IMR-90 (cell line): ENCODE data around the gene RALGAPB. TPM values are rescaled to one million over a fixed set of nuclear protein-coding genes. Genes with fewer than 3 reads are reported as not detected.

Experiments
- ATAC-seq: fragments of 200-7000 bp; cut with Tn5 transposase; 2 replicates; pipeline ENCODE4 v1.9.1; 2020; ENCODE audit warnings: low read depth, mild to moderate bottlenecking, moderate library complexity
- BruUV-seq: library from RNA; stranded (reverse); fragments of 400-500 nt; replicated peaks from 2 replicates; lab custom pipeline; 2021; lab: Mats Ljungman, UMichigan
- CTCF ChIA-PET: fragments of 300-600 bp; formaldehyde crosslinking; extraction: SDS; loops from one replicate; lab custom pipeline; 2021; ENCODE audit warnings: antibody characterized with exemption; lab: Yijun Ruan, JAX
- POLR2A ChIA-PET: fragments of 300-600 bp; sonication (Branson Sonifier 250); formaldehyde crosslinking; loops from one replicate; lab custom pipeline; 2022; ENCODE audit warnings: antibody characterized with exemption; ENCODE audit not compliant: unreplicated experiment; lab: Charles Lee
- DNase-seq: peaks from one replicate; pipeline ENCODE4 v3.0.0; 2013
- H2AFZ ChIP-seq: replicated peaks from 2 replicates; pipeline ENCODE3; 2013; ENCODE audit warnings: low read length, mild to moderate bottlenecking; ENCODE audit not compliant: poor library complexity
- H2AK5ac ChIP-seq: 2 replicates; pipeline ENCODE4 v1.6.1; 2013; ENCODE audit warnings: low read depth, low read length, inconsistent platforms
- H2AK9ac ChIP-seq: replicated peaks from 2 replicates; pipeline ENCODE3; 2013; ENCODE audit warnings: mild to moderate bottlenecking, low read depth, low read length, moderate library complexity; ENCODE audit not compliant: poor library complexity
- H2BK120ac ChIP-seq: 2 replicates; pipeline ENCODE4 v1.6.1; 2013; ENCODE audit warnings: low read depth, low read length, inconsistent platforms
- H2BK15ac ChIP-seq: 3 replicates; pipeline ENCODE4 v1.6.1; 2013; ENCODE audit warnings: low read depth, low read length, inconsistent platforms
- H2BK20ac ChIP-seq: 2 replicates; pipeline ENCODE4 v1.6.1; 2013; ENCODE audit warnings: low read depth, mild to moderate bottlenecking, inconsistent platforms, low read length, moderate library complexity
- H2BK5ac ChIP-seq: 2 replicates; pipeline ENCODE4 v1.6.1; 2013; ENCODE audit warnings: mild to moderate bottlenecking, low read depth, low read length, inconsistent platforms; ENCODE audit not compliant: poor library complexity, severe bottlenecking
- H3K14ac ChIP-seq: replicated peaks from 2 replicates; pipeline ENCODE4 v1.6.1; 2013; ENCODE audit warnings: low read depth, low read length, inconsistent platforms
- H3K18ac ChIP-seq: 2 replicates; pipeline ENCODE4 v1.6.1; 2013; ENCODE audit warnings: low read depth, low read length, control low read depth
- H3K23ac ChIP-seq: 2 replicates; pipeline ENCODE4 v1.6.1; 2013; ENCODE audit warnings: low read depth, low read length, inconsistent platforms
- H3K27ac ChIP-seq: 2 replicates; pipeline ENCODE4 v1.5.1; 2013; ENCODE audit warnings: mild to moderate bottlenecking, control low read depth, low read length; ENCODE audit not compliant: insufficient read depth
- H3K27me3 ChIP-seq: 2 replicates; pipeline ENCODE4 v1.6.1; 2013; ENCODE audit warnings: low read length; ENCODE audit not compliant: control insufficient read depth, insufficient read depth
- H3K36me3 ChIP-seq: 2 replicates; pipeline ENCODE4 v1.6.1; 2013; ENCODE audit warnings: low read length, mixed read lengths; ENCODE audit not compliant: control insufficient read depth, insufficient read depth
- H3K4ac ChIP-seq: 2 replicates; pipeline ENCODE4 v1.6.1; 2013; ENCODE audit warnings: low read depth, low read length, inconsistent platforms
- H3K4me1 ChIP-seq: 2 replicates; pipeline ENCODE4 v1.6.1; 2013; ENCODE audit warnings: low read length, mixed read lengths; ENCODE audit not compliant: control insufficient read depth, insufficient read depth
- H3K4me2 ChIP-seq: 2 replicates; pipeline ENCODE4 v1.6.1; 2013; ENCODE audit warnings: low read depth, mild to moderate bottlenecking, control low read depth, low read length, moderate library complexity
- H3K4me3 ChIP-seq: 2 replicates; pipeline ENCODE4 v1.5.1; 2013; ENCODE audit warnings: low read depth, mild to moderate bottlenecking, control low read depth, low read length, moderate library complexity; ENCODE audit not compliant: insufficient read depth
- H3K56ac ChIP-seq: 2 replicates; pipeline ENCODE4 v1.6.1; 2013; ENCODE audit warnings: low read length, inconsistent platforms; ENCODE audit not compliant: insufficient read depth; ENCODE audit errors: extremely low read depth
- H3K79me1 ChIP-seq, 2 experiments: 2 replicates each; pipeline ENCODE4 v1.6.1; 2013; ENCODE audit warnings: low read length in 2 of 2, inconsistent platforms in 1 of 2, low read depth in 1 of 2
- H3K9ac ChIP-seq: 2 replicates; pipeline ENCODE4 v1.6.1; 2013; ENCODE audit warnings: low read depth, low read length, control low read depth
- H3K9me1 ChIP-seq: 2 replicates; pipeline ENCODE4 v1.6.1; 2013; ENCODE audit warnings: low read length, inconsistent platforms; ENCODE audit not compliant: insufficient read depth
- H3K9me3 ChIP-seq: 2 replicates; pipeline ENCODE4 v1.6.1; 2013; ENCODE audit warnings: low read length; ENCODE audit not compliant: control insufficient read depth, insufficient read depth
- H4K20me1 ChIP-seq: 2 replicates; pipeline ENCODE4 v1.6.1; 2013; ENCODE audit warnings: low read length, inconsistent platforms; ENCODE audit not compliant: insufficient read depth
- H4K5ac ChIP-seq: 2 replicates; pipeline ENCODE4 v1.6.1; 2013; ENCODE audit warnings: mild to moderate bottlenecking, low read depth, low read length, control low read depth
- H4K8ac ChIP-seq, 2 experiments: 2 replicates each; pipeline ENCODE4 v1.6.1; 2013; ENCODE audit warnings: low read depth in 2 of 2, low read length in 2 of 2, control low read depth in 1 of 2, inconsistent platforms in 1 of 2
- H4K91ac ChIP-seq: 2 replicates; pipeline ENCODE4 v1.6.1; 2013; ENCODE audit warnings: low read depth, low read length, inconsistent platforms; ENCODE audit not compliant: insufficient read depth
- BHLHE40 ChIP-seq: fragments of 150-350 bp; IDR thresholded peaks from 2 replicates; pipeline ENCODE4 v1.6.1; 2016; ENCODE audit warnings: mild to moderate bottlenecking, low read depth, low read length
- CEBPB ChIP-seq: IDR thresholded peaks from 2 replicates; pipeline ENCODE4 v1.6.1; 2012; ENCODE audit warnings: low read depth, low read length, improper control_type of control experiment
- CHD1 ChIP-seq: IDR thresholded peaks from 2 replicates; pipeline ENCODE4 v1.6.1; 2012; ENCODE audit warnings: low read depth, low read length, improper control_type of control experiment
- ELK1 ChIP-seq: fragments of 150-350 bp; IDR thresholded peaks from 2 replicates; pipeline ENCODE4 v1.6.1; 2016; ENCODE audit warnings: low read depth, mild to moderate bottlenecking, low read length, moderate library complexity, borderline replicate concordance
- MAFK ChIP-seq: IDR thresholded peaks from 2 replicates; pipeline ENCODE4 v1.6.1; 2012; ENCODE audit warnings: low read depth, low read length, improper control_type of control experiment
- MAZ ChIP-seq: IDR thresholded peaks from 2 replicates; pipeline ENCODE4 v1.6.1; 2012; ENCODE audit warnings: low read depth, mild to moderate bottlenecking, low read length, improper control_type of control experiment, moderate library complexity, borderline replicate concordance
- MXI1 ChIP-seq: IDR thresholded peaks from 2 replicates; pipeline ENCODE4 v1.6.1; 2012; ENCODE audit warnings: low read depth, mild to moderate bottlenecking, low read length, moderate library complexity, borderline replicate concordance
- POLR2A ChIP-seq: IDR thresholded peaks from 2 replicates; pipeline ENCODE4 v1.6.1; 2012; ENCODE audit warnings: mild to moderate bottlenecking, low read depth, low read length
- WGBS, 2 experiments: methylation state at CpG; one replicate each; pipeline versions ENCODE4 v1.1.5 to v1.1.7; 2013; ENCODE audit warnings: missing lambda C conversion rate in 2 of 2; ENCODE audit not compliant: insufficient read length in 1 of 2; ENCODE audit errors: extremely low coverage in 2 of 2; 5-methylcytosine and 5-hydroxymethylcytosine counted together
- dilution Hi-C: fragments of 300-500 bp; cut with HindIII; formaldehyde crosslinking; loops from one replicate; pipeline ENCODE4 v1.14.3; 2018; ENCODE audit warnings: low sequenced_read_pairs; ENCODE audit not compliant: unreplicated experiment
- in situ Hi-C: fragments of 300-500 bp; cut with MboI; formaldehyde crosslinking; loops from 3 replicates; pipeline ENCODE4 v1.14.3; 2019; ENCODE audit warnings: low sequenced_read_pairs, inconsistent platforms, mixed read lengths
- intact Hi-C: fragments of 100-400 bp; cut with micrococcal nuclease; formaldehyde crosslinking; loops from 2 replicates; pipeline ENCODE4 v1.10.0; 2022
- polyA plus RNA-seq, 3 experiments: library from polyadenylated mRNA; depleted of rRNA; stranded (reverse); fragments of >200 nt; gene quantifications; 2 replicates each; pipeline ENCODE4 v1.2.3, GENCODE V29; 2012; ENCODE audit warnings: low replicate concordance in 1 of 3
- total RNA-seq: library from RNA; depleted of rRNA; stranded (reverse); fragments of >200 nt; gene quantifications from 2 replicates; pipeline ENCODE4 v1.2.3, GENCODE V29; 2012

RALGAPB gene
- total and polyA plus RNA-seq, 2 of the 4 experiments (the other 2 are of a cell fraction) = 12.7 to 30.3 TPM

- ATAC-seq (no peak), DNase-seq (no peak)
- Histone ChIP-seq H3K4me1 (no peaks in the 10 kb centered on the region; the same call in 1 of the 2 replicates), H2BK15ac (no peak overlapping the region), H3K36me3 (peaks cover 40% of the 10 kb centered on the region), H2BK20ac (no peak overlapping the region), H3K4ac (no peak overlapping the region), H2BK5ac (no peak overlapping the region), H2AK9ac (no peak overlapping the region), H3K27ac (no peak overlapping the region), H4K5ac (no peak overlapping the region), H3K9me1 (peaks cover 10% of the 10 kb centered on the region), H3K4me2 (no peak overlapping the region), H3K27me3 (no peaks in the 10 kb centered on the region), H3K18ac (no peak overlapping the region), H3K56ac (no peak overlapping the region), H3K14ac (no peak overlapping the region), H4K20me1 (peaks cover 3% of the 10 kb centered on the region; the same call in 1 of the 2 replicates), H3K23ac (no peak overlapping the region), H4K91ac (no peak overlapping the region), H2AK5ac (no peak overlapping the region), H2BK120ac (no peak overlapping the region), H3K9ac (no peak overlapping the region), H4K8ac (no peak overlapping the region), H3K9me3 (no peaks in the 10 kb centered on the region), H3K4me3 (no peak overlapping the region), H2AFZ (no peak overlapping the region), H3K79me1 (peaks cover 9 to 14% of the 10 kb centered on the region in 2 experiments; a peak in 3 of 4 replicates)
- TF ChIP-seq ELK1 (no peak), CEBPB (no peak), CHD1 (no peak), MAFK (no peak), POLR2A (no peak), MXI1 (no peak), MAZ (no peak), BHLHE40 (no peak)
- WGBS, 2 experiments = no CpG with 5 or more reads among the region's 2 CpGs
- ChIA-PET POLR2A (no interaction called here), CTCF (interaction anchor here (1.8 kb wide), 1 partner anchor 18 kb away, joined by 4 read pairs; no protein-coding TSS in a partner anchor)
- BruUV-seq = no TSS peak
- dilution Hi-C loops = no loop called here
- intact Hi-C loops = no loop called here
- in situ Hi-C loops = loop anchor here (10.0 kb wide), 1 partner anchor 64 kb away; the partner anchor contains the start of gene RALGAPB
Observed at GRCh38 chr20:38538789-38539188, 66.1 kb downstream of the RALGAPB start.
